ENCODE data around the gene EML6.

DNA sequence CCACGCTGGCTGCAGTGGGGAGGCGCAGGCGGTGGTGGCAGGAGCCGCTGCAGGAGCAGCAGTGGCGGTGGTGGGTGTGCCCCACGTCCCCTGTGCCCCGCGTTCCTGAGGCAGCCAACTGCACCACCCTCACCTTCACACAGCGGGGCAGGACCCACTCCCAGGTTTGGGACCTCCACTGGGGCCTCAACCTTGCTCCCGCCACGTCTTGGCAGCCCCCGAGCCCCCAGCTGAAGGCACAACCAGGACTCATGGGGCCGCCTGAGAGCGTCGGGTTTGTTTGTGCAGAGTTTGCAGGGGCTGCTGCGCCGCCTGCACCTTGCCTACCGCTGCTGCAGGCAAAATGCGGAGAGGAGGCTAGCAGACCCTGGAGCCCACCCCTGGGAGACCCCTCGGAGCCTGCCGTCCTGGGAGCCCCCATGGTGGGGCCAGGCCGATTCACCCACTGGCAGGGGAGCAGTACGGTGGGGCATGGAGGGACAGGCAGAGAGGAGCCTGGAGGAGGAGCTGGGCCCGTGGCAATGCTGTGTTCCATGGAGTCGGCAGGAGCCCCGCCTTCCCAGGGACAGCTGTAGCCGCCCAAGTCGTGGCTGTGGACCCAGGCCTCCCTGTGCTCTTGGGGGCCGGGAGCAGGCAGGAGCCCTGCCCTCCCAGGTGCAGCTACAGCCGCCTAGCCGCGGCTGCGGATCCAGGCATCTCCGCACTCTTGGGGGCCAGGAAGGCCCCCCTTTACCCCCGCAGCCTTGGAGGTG lies 14.7 kb upstream of the EML6 start:
- TF ChIP-seq EP300 (IDR thresholded peaks at IDR 0.05) (no peak), POLR2A (IDR thresholded peaks at IDR 0.05) (no peak)

All from upper lobe of left lung (tissue), 4 donors.